MM.1S (cell line): ENCODE results near the gene AVL9.
"Not testable (repeated sequence)": the region's sequence is repeated elsewhere in the genome, so short reads cannot be mapped to it uniquely, and the experiment has no call there.

Source experiments
- DNase-seq: peaks from one replicate; pipeline ENCODE4 v3.0.0-alpha.2; 2015
- H2AFZ ChIP-seq: fragments of 300-600 bp; sonication (generic); 2 replicates; pipeline ENCODE4 v1.6.0; 2016; ENCODE audit warnings: antibody characterized with exemption, low read length
- H3F3A ChIP-seq: fragments of 300-600 bp; sonication (generic); 2 replicates; pipeline ENCODE4 v1.6.1; 2016; ENCODE audit warnings: mild to moderate bottlenecking, antibody characterized with exemption, low read length, moderate library complexity, mixed read lengths; ENCODE audit not compliant: insufficient read depth
- H3K27ac ChIP-seq: fragments of 300-600 bp; sonication (generic); 2 replicates; pipeline ENCODE4 v1.5.1; 2016; ENCODE audit warnings: mild to moderate bottlenecking, low read length
- H3K27me3 ChIP-seq: fragments of 300-600 bp; sonication (generic); replicated peaks from 2 replicates; pipeline ENCODE4 v1.6.0; 2016; ENCODE audit warnings: low read length; ENCODE audit not compliant: insufficient read depth
- H3K36me3 ChIP-seq: fragments of 300-600 bp; sonication (generic); replicated peaks from 2 replicates; pipeline ENCODE4 v1.6.1; 2016; ENCODE audit warnings: mild to moderate bottlenecking, low read length, mixed read lengths; ENCODE audit not compliant: insufficient read depth
- H3K4me1 ChIP-seq: fragments of 300-600 bp; sonication (generic); 2 replicates; pipeline ENCODE4 v1.6.1; 2016; ENCODE audit warnings: low read length, mixed read lengths
- H3K4me2 ChIP-seq: fragments of 300-600 bp; sonication (generic); 2 replicates; pipeline ENCODE4 v1.6.0; 2016; ENCODE audit warnings: low read depth, low read length
- H3K4me3 ChIP-seq: fragments of 300-600 bp; sonication (generic); 2 replicates; pipeline ENCODE4 v1.5.1; 2016; ENCODE audit warnings: low read length, mixed read lengths
- H3K79me2 ChIP-seq: fragments of 300-600 bp; sonication (generic); 2 replicates; pipeline ENCODE4 v1.6.1; 2016; ENCODE audit warnings: mixed run types, low read length, mixed read lengths
- H3K9ac ChIP-seq: fragments of 300-600 bp; sonication (generic); 2 replicates; pipeline ENCODE4 v1.6.1; 2016; ENCODE audit warnings: low read length, mixed read lengths
- H3K9me2 ChIP-seq: fragments of 300-600 bp; sonication (generic); replicated peaks from 2 replicates; pipeline ENCODE4 v1.6.1; 2016; ENCODE audit warnings: mild to moderate bottlenecking, low read length, mixed read lengths; ENCODE audit not compliant: insufficient read depth
- H3K9me3 ChIP-seq: fragments of 300-600 bp; sonication (generic); replicated peaks from 2 replicates; pipeline ENCODE4 v1.6.1; 2016; ENCODE audit warnings: mild to moderate bottlenecking, low read length, mixed read lengths; ENCODE audit not compliant: insufficient read depth
- H4K20me1 ChIP-seq: fragments of 300-600 bp; sonication (generic); 2 replicates; pipeline ENCODE4 v1.6.1; 2016; ENCODE audit warnings: mild to moderate bottlenecking, low read length, moderate library complexity, mixed read lengths; ENCODE audit not compliant: insufficient read depth
- CTCF ChIP-seq: fragments of 300-600 bp; sonication (generic); IDR thresholded peaks from 2 replicates; pipeline ENCODE4 v1.5.1; 2016; ENCODE audit warnings: antibody characterized with exemption, low read length, mixed read lengths
- EZH2 ChIP-seq: fragments of 300-600 bp; sonication (generic); optimal IDR thresholded peaks from 2 replicates; pipeline ENCODE3; 2017; ENCODE audit warnings: low read depth, mild to moderate bottlenecking, antibody characterized with exemption, low read length, mixed read lengths
- EZH2phosphoT487 ChIP-seq: fragments of 300-600 bp; sonication (generic); IDR thresholded peaks from 2 replicates; pipeline ENCODE4 v1.6.1; 2018; ENCODE audit warnings: antibody characterized with exemption, low read length

AVL9 gene

GRCh38 chr7:32602470-32602869, 107.2 kb downstream of the AVL9 start:
- no peaks in the 10 kb centered on the region for H3K79me2 ChIP-seq
- H3K36me3 ChIP-seq = no peaks in the 10 kb centered on the region
- H3K4me1 ChIP-seq = no peaks in the 10 kb centered on the region
- no peak overlapping the region for H3K27ac ChIP-seq
- no peaks in the 10 kb centered on the region for H3K27me3 ChIP-seq
- H3K4me3 ChIP-seq = no peak overlapping the region
- H3K9me3 ChIP-seq = no peaks in the 10 kb centered on the region
- H4K20me1 ChIP-seq = no peaks in the 10 kb centered on the region
- no peak overlapping the region for H3K4me2 ChIP-seq
- TF ChIP-seq EZH2phosphoT487 = no peak
- TF ChIP-seq EZH2 = no peak
- no peak for TF ChIP-seq CTCF
- no peaks in the 10 kb centered on the region for H3F3A ChIP-seq
- H3K9ac ChIP-seq = no peak overlapping the region
- no peaks in the 10 kb centered on the region for H3K9me2 ChIP-seq
- no peak for DNase-seq
- H2AFZ ChIP-seq = no peak overlapping the region

GRCh38 chr7:32603492-32603891, 108.2 kb downstream of the AVL9 start:
- not testable (repeated sequence) for H2AFZ ChIP-seq, DNase-seq, H4K20me1 ChIP-seq, H3K4me1 ChIP-seq, H3K4me3 ChIP-seq, H3K27me3 ChIP-seq, H3K9me2 ChIP-seq, H3K9ac ChIP-seq, H3K27ac ChIP-seq, H3K9me3 ChIP-seq, H3F3A ChIP-seq, H3K4me2 ChIP-seq, H3K36me3 ChIP-seq, H3K79me2 ChIP-seq

GRCh38 chr7:32604047-32604446, 108.8 kb downstream of the AVL9 start:
- H3K36me3 ChIP-seq, H3F3A ChIP-seq, H3K27ac ChIP-seq, H3K4me1 ChIP-seq, H3K9ac ChIP-seq, H3K4me2 ChIP-seq, H3K27me3 ChIP-seq, H2AFZ ChIP-seq, DNase-seq, H3K9me3 ChIP-seq, H4K20me1 ChIP-seq, H3K9me2 ChIP-seq, H3K79me2 ChIP-seq, H3K4me3 ChIP-seq: not testable (repeated sequence)

GRCh38 chr7:32605032-32605431, 109.7 kb downstream of the AVL9 start:
- no peaks in the 10 kb centered on the region for H3K9me2 ChIP-seq
- H3K4me3 ChIP-seq = no peak overlapping the region
- no peaks in the 10 kb centered on the region for H3K36me3 ChIP-seq
- H3K79me2 ChIP-seq = no peaks in the 10 kb centered on the region
- no peaks in the 10 kb centered on the region for H3K4me1 ChIP-seq
- no peaks in the 10 kb centered on the region for H4K20me1 ChIP-seq
- no peak overlapping the region for H3K4me2 ChIP-seq
- H2AFZ ChIP-seq = no peak overlapping the region
- no peak overlapping the region for H3K27ac ChIP-seq
- no peaks in the 10 kb centered on the region for H3K9me3 ChIP-seq
- TF ChIP-seq CTCF = no peak
- TF ChIP-seq EZH2phosphoT487 = no peak
- no peak for TF ChIP-seq EZH2
- H3K27me3 ChIP-seq = no peaks in the 10 kb centered on the region
- H3F3A ChIP-seq = no peaks in the 10 kb centered on the region
- no peak overlapping the region for H3K9ac ChIP-seq
- no peak for DNase-seq
